Measurements from ENCODE around the gene DYNLT3.

DYNLT3 gene

GRCh38 chrX:37846141-37846540, 1.2 kb downstream of the DYNLT3 start:
- in situ Hi-C loops (cut with MboI; ENCODE audit: low sequenced_read_pairs), result no loop called here

- in situ Hi-C loops (cut with MboI; ENCODE audit: low sequenced_read_pairs), result no loop called here
Measured at GRCh38 chrX:37844622-37845021, 2.7 kb downstream of the DYNLT3 start.

GRCh38 chrX:37840931-37841330, 6.4 kb downstream of the DYNLT3 start:
- in situ Hi-C loops (cut with MboI; ENCODE audit: low sequenced_read_pairs), result no loop called here

GRCh38 chrX:37834937-37835336, 12.4 kb downstream of the DYNLT3 start:
- in situ Hi-C loops (cut with MboI; ENCODE audit: low sequenced_read_pairs), result no loop called here

- in situ Hi-C loops (cut with MboI; ENCODE audit: low sequenced_read_pairs), result no loop called here
Measured at GRCh38 chrX:37830371-37830770, 17.0 kb downstream of the DYNLT3 start.

- in situ Hi-C loops (cut with MboI; ENCODE audit: low sequenced_read_pairs), result loop anchor here (10.0 kb wide), 1 partner anchor 85 kb away; no protein-coding TSS in a partner anchor
Measured at GRCh38 chrX:37829721-37830120, 17.6 kb downstream of the DYNLT3 start.

GRCh38 chrX:37825215-37825842, 22.0 kb downstream of the DYNLT3 start:
- in situ Hi-C loops (cut with MboI; ENCODE audit: low sequenced_read_pairs), result loop anchor here (10.0 kb wide), 1 partner anchor 81 kb away; no protein-coding TSS in a partner anchor

- in situ Hi-C loops (cut with MboI; ENCODE audit: low sequenced_read_pairs), result loop anchor here (10.0 kb wide), 1 partner anchor 80 kb away; no protein-coding TSS in a partner anchor
Measured at GRCh38 chrX:37824491-37825214, 22.7 kb downstream of the DYNLT3 start.

- in situ Hi-C loops (cut with MboI; ENCODE audit: low sequenced_read_pairs), result loop anchor here (10.0 kb wide), 1 partner anchor 76 kb away; no protein-coding TSS in a partner anchor
Measured at GRCh38 chrX:37820646-37821045, 26.7 kb downstream of the DYNLT3 start.

- in situ Hi-C loops (cut with MboI; ENCODE audit: low sequenced_read_pairs), result no loop called here
Measured at GRCh38 chrX:37818031-37818430, 29.3 kb downstream of the DYNLT3 start.

GRCh38 chrX:37817579-37817978, 29.8 kb downstream of the DYNLT3 start:
- in situ Hi-C loops (cut with MboI; ENCODE audit: low sequenced_read_pairs), result no loop called here

- in situ Hi-C loops (cut with MboI; ENCODE audit: low sequenced_read_pairs), result no loop called here
Measured at GRCh38 chrX:37817176-37817575, 30.2 kb downstream of the DYNLT3 start.

GRCh38 chrX:37816766-37817165, 30.6 kb downstream of the DYNLT3 start:
- in situ Hi-C loops (cut with MboI; ENCODE audit: low sequenced_read_pairs), result no loop called here

GRCh38 chrX:37815366-37815765, 32.0 kb downstream of the DYNLT3 start:
- in situ Hi-C loops (cut with MboI; ENCODE audit: low sequenced_read_pairs), result no loop called here

- in situ Hi-C loops (cut with MboI; ENCODE audit: low sequenced_read_pairs), result no loop called here
Measured at GRCh38 chrX:37813570-37813969, 33.8 kb downstream of the DYNLT3 start.

GRCh38 chrX:37812110-37812509, 35.3 kb downstream of the DYNLT3 start:
- in situ Hi-C loops (cut with MboI; ENCODE audit: low sequenced_read_pairs), result no loop called here

GRCh38 chrX:37809970-37810369, 37.4 kb downstream of the DYNLT3 start:
- in situ Hi-C loops (cut with MboI; ENCODE audit: low sequenced_read_pairs), result no loop called here

GRCh38 chrX:37803057-37803456, 44.3 kb downstream of the DYNLT3 start:
- in situ Hi-C loops (cut with MboI; ENCODE audit: low sequenced_read_pairs), result no loop called here

GRCh38 chrX:37802028-37802427, 45.3 kb downstream of the DYNLT3 start:
- in situ Hi-C loops (cut with MboI; ENCODE audit: low sequenced_read_pairs), result no loop called here

GRCh38 chrX:37800717-37801116, 46.7 kb downstream of the DYNLT3 start:
- in situ Hi-C loops (cut with MboI; ENCODE audit: low sequenced_read_pairs), result no loop called here

GRCh38 chrX:37799936-37800335, 47.4 kb downstream of the DYNLT3 start:
- in situ Hi-C loops (cut with MboI; ENCODE audit: low sequenced_read_pairs), result no loop called here

GRCh38 chrX:37796805-37797204, 50.6 kb downstream of the DYNLT3 start:
- in situ Hi-C loops (cut with MboI; ENCODE audit: low sequenced_read_pairs), result no loop called here

Measured in HL-60/S4 treated with phorbol 12-myristate 13-acetate at 8.2 ng/mL for 4 days and 3 days (cell line).